ENCODE measurements around the gene MBOAT1. TPM values are rescaled to one million over a fixed set of nuclear protein-coding genes. Genes with fewer than 3 reads are reported as not detected.
A peak's percentile ranks its signal among the peaks of the same experiment; 100 is the strongest.

MBOAT1 gene
- total RNA-seq, 1 experiment from 2014 or later, result 9.9 TPM

GRCh38 chr6:20205722-20206161, 6.5 kb downstream of the MBOAT1 start:
- Mint-ChIP-seq H3K27me3 (ENCODE audit: low read depth) (no peaks in the 10 kb centered on the region), H3K27ac (peak overlapping the region in 1 of 3 experiments; percentile 10; a peak in 1 of 7 replicates), H3K4me1 (peaks cover 41 to 47% of the 10 kb centered on the region in 2 experiments), H3K36me3 (ENCODE audit: insufficient read depth in 1 of 3, low read depth in 3 of 3) (no peaks in the 10 kb centered on the region), H3K4me3 (no peak overlapping the region), H3K9me3 (no peaks in the 10 kb centered on the region)
- no peak for DNase-seq
- no peak for TF ChIP-seq CTCF (conservative IDR thresholded peaks at IDR 0.05)
- Histone ChIP-seq H2BK15ac (ENCODE audit: low read depth, low read length) (no peak overlapping the region), H3K4me1 (ENCODE audit: insufficient read depth, low read length) (peaks cover 8% of the 10 kb centered on the region; the same call in 1 of the 2 replicates), H3K14ac (ENCODE audit: insufficient read depth, low read length) (no peak overlapping the region), H3K79me1 (ENCODE audit: insufficient read depth, low read depth, low read length, poor library complexity, severe bottlenecking) (no peaks in the 10 kb centered on the region), H2BK12ac (ENCODE audit: insufficient read length, low read depth, low read length) (no peak overlapping the region), H3K79me2 (ENCODE audit: insufficient read depth, low read length) (peaks cover 3% of the 10 kb centered on the region; the same call in 1 of the 2 replicates), H2BK20ac (ENCODE audit: low read depth, low read length, poor library complexity, severe bottlenecking) (no peak overlapping the region), H4K91ac (ENCODE audit: insufficient read length, low read depth, low read length) (peak overlapping the region; percentile 1), H2BK120ac (ENCODE audit: low read depth, low read length, poor library complexity, severe bottlenecking) (no peak overlapping the region), H2BK5ac (ENCODE audit: insufficient read length, low read length) (no peak overlapping the region), H3K9me3 (ENCODE audit: control insufficient read depth, low read depth, low read length) (no peaks in the 10 kb centered on the region), H3K9ac (ENCODE audit: extremely low read depth, insufficient read length, low read length) (no peak overlapping the region), H3K18ac (ENCODE audit: insufficient read length, low read depth, low read length) (no peak overlapping the region), H3K4ac (ENCODE audit: low read depth, low read length) (no peak overlapping the region), H4K5ac (ENCODE audit: insufficient read length, low read depth, low read length) (no peak overlapping the region), H3K56ac (ENCODE audit: insufficient read length, low read depth, low read length) (no peak overlapping the region), H3K23ac (ENCODE audit: insufficient read length, low read depth, low read length) (no peak overlapping the region), H3K23me2 (ENCODE audit: insufficient read length, low read depth, low read length, poor library complexity, severe bottlenecking) (no peaks in the 10 kb centered on the region), H3K4me2 (ENCODE audit: insufficient read depth, insufficient read length, low read length) (no peak overlapping the region), H2AK5ac (ENCODE audit: insufficient read length, low read length) (peak overlapping the region; percentile 41), H4K8ac (replicated peaks; ENCODE audit: insufficient read length, low read depth, low read length) (no peak overlapping the region), H2AFZ (ENCODE audit: low read length) (no peak overlapping the region), H3K27ac (ENCODE audit: insufficient read length, low read depth, low read length) (no peak overlapping the region), H3K27me3 (ENCODE audit: insufficient read depth, low read length) (no peaks in the 10 kb centered on the region), H4K20me1 (ENCODE audit: control insufficient read depth, insufficient read depth, insufficient read length) (no peaks in the 10 kb centered on the region), H3T11ph (ENCODE audit: low read length) (no peak overlapping the region)
- WGBS (ENCODE audit: extremely low coverage, insufficient read length, low lambda C conversion rate), result no CpG with 5 or more reads among the region's 6 CpGs
